HEK293 (cell line): ENCODE data around the gene UBTD1.

ENCODE experiments used
- CTCF ChIA-PET: fragments of 350-600 bp; formaldehyde crosslinking; extraction: SDS; loops from one replicate; lab custom pipeline; 2021; ENCODE audit warnings: antibody characterized with exemption; lab: Yijun Ruan, JAX
- POLR2A ChIA-PET: fragments of 300-600 bp; formaldehyde crosslinking; extraction: SDS; loops from one replicate; lab custom pipeline; 2020; ENCODE audit warnings: antibody characterized with exemption, inconsistent platforms; lab: Yijun Ruan, JAX
- H3K27ac ChIP-seq: fragments of 200-500 bp; sonication (Bioruptor generic); 2 replicates; pipeline ENCODE4 v1.5.1; 2014; ENCODE audit warnings: low read depth, low read length, control low read depth, inconsistent platforms; ENCODE audit errors: extremely low read depth
- H3K36me3 ChIP-seq, 2 experiments: fragments of 200-500 bp in 1 of 2; sonication (Bioruptor generic) in 1 of 2; 1 replicate in 1 of 2; 2 replicates in 1 of 2; pipeline ENCODE4 v1.5.1; 2014 to 2017; ENCODE audit warnings: inconsistent platforms in 2 of 2, low read length in 2 of 2; ENCODE audit not compliant: control insufficient read depth in 2 of 2, insufficient read depth in 1 of 2
- H3K4me1 ChIP-seq: fragments of 200-500 bp; sonication (Bioruptor generic); 2 replicates; pipeline ENCODE4 v1.5.1; 2014; ENCODE audit warnings: mild to moderate bottlenecking, low read length, inconsistent platforms; ENCODE audit not compliant: control insufficient read depth, insufficient read depth
- H3K4me3 ChIP-seq: 2 replicates; pipeline ENCODE4 v1.5.1; 2011; ENCODE audit warnings: low read depth, mild to moderate bottlenecking, control low read depth, low read length, moderate library complexity
- H3K9me3 ChIP-seq: fragments of 200-500 bp; sonication (Bioruptor generic); 2 replicates; pipeline ENCODE4 v1.5.1; 2014; ENCODE audit warnings: low read depth, low read length, inconsistent platforms; ENCODE audit not compliant: control insufficient read depth, insufficient read depth
- EGR2 ChIP-seq: fragments of 450-650 bp; formaldehyde crosslinking; IDR thresholded peaks from 2 replicates; pipeline ENCODE4 v1.5.1; 2016; ENCODE audit warnings: low read depth, missing biosample characterization, missing genetic modification characterization
- ZNF112 ChIP-seq: fragments of 450-650 bp; formaldehyde crosslinking; IDR thresholded peaks from 2 replicates; pipeline ENCODE4 v1.5.0; 2017; ENCODE audit warnings: missing biosample characterization, missing genetic modification characterization
- ZNF132 ChIP-seq: fragments of 450-650 bp; formaldehyde crosslinking; IDR thresholded peaks from 2 replicates; pipeline ENCODE4 v1.5.1; 2017; ENCODE audit warnings: missing biosample characterization, missing genetic modification characterization, borderline replicate concordance
- ZNF140 ChIP-seq: fragments of 450-650 bp; formaldehyde crosslinking; IDR thresholded peaks from 2 replicates; pipeline ENCODE4 v1.5.1; 2016; ENCODE audit warnings: missing biosample characterization, missing genetic modification characterization
- ZNF341 ChIP-seq: fragments of 450-650 bp; formaldehyde crosslinking; IDR thresholded peaks from 2 replicates; pipeline ENCODE4; 2016; ENCODE audit warnings: low read depth, missing biosample characterization, missing genetic modification characterization
- ZNF529 ChIP-seq: fragments of 450-650 bp; formaldehyde crosslinking; IDR thresholded peaks from 2 replicates; pipeline ENCODE4 v1.5.1; 2017; ENCODE audit warnings: missing genetic modification characterization, missing biosample characterization; ENCODE audit not compliant: insufficient replicate concordance
- TF ChIP-seq, protein P1 (sequence below): fragments of 450-650 bp; formaldehyde crosslinking; IDR thresholded peaks from 2 replicates; pipeline ENCODE4 v1.5.1; 2016; ENCODE audit warnings: missing biosample characterization, missing genetic modification characterization
- TF ChIP-seq, protein P2 (sequence below): sonication (generic); formaldehyde crosslinking; IDR thresholded peaks from 2 replicates; pipeline ENCODE4 v1.8.1; 2022; ENCODE audit warnings: mild to moderate bottlenecking, moderate library complexity, missing genetic modification reagents
- TF ChIP-seq, protein P3 (sequence below): fragments of 450-650 bp; formaldehyde crosslinking; IDR thresholded peaks from 2 replicates; pipeline ENCODE4 v1.5.1; 2016; ENCODE audit warnings: missing biosample characterization, missing genetic modification characterization, borderline replicate concordance

The UBTD1 gene

DNA sequence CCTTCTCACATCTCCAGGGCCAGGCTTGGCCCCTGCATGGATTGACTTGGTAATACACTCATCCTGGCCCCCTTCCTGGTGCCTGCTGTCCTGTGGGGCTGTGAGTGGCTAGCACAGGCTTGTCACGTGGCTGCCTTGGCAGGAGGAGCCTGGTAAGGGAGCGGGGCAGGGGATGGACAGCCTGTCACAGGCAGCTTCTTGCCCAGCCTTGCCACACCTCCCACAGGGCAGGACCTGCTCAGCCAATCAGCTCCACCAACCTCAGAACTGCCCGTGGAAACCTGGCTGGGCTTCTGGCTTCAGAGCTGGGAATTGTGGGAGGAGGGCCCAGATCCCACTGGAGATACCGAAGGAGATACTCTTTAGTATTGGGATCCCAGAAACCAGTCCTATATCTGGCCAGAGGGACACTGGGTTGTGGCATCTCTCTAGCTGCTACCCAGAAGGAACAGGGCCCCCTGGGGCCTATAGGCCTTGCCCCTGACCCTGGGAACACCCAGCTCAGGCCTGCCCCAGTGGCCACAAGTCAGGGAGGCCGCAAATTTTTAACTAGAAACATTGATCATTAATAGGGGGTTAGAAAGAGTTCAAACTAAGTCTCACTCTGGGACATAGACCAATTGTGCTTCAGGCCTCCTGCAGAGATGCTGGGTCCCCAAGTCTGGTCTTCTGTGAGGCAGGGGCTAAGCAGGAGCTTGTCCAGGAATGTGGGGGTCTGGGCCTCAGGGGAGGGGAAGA lies 85.5 kb downstream of the UBTD1 start, which contains the start of gene HOGA1 (continued):
- TF ChIP-seq, protein P1, sequence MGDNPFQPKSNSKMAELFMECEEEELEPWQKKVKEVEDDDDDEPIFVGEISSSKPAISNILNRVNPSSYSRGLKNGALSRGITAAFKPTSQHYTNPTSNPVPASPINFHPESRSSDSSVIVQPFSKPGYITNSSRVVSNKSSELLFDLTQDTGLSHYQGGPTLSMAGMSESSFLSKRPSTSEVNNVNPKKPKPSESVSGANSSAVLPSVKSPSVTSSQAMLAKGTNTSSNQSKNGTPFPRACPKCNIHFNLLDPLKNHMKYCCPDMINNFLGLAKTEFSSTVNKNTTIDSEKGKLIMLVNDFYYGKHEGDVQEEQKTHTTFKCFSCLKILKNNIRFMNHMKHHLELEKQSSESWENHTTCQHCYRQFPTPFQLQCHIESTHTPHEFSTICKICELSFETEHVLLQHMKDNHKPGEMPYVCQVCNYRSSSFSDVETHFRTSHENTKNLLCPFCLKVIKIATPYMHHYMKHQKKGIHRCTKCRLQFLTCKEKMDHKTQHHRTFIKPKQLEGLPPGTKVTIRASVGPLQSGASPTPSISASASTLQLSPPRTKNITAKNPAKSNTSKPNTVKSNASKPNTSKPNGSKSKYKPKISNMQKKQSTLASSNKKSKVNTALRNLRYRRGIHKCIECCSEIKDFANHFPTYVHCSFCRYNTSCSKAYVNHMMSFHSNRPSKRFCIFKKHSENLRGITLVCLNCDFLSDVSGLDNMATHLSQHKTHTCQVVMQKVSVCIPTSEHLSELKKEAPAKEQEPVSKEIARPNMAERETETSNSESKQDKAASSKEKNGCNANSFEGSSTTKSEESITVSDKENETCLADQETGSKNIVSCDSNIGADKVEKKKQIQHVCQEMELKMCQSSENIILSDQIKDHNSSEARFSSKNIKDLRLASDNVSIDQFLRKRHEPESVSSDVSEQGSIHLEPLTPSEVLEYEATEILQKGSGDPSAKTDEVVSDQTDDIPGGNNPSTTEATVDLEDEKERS (tag by site-specific recombination) = no peak
- TF ChIP-seq ZNF529 (tag by site-specific recombination) (no peak), ZNF140 (no peak)

DNA sequence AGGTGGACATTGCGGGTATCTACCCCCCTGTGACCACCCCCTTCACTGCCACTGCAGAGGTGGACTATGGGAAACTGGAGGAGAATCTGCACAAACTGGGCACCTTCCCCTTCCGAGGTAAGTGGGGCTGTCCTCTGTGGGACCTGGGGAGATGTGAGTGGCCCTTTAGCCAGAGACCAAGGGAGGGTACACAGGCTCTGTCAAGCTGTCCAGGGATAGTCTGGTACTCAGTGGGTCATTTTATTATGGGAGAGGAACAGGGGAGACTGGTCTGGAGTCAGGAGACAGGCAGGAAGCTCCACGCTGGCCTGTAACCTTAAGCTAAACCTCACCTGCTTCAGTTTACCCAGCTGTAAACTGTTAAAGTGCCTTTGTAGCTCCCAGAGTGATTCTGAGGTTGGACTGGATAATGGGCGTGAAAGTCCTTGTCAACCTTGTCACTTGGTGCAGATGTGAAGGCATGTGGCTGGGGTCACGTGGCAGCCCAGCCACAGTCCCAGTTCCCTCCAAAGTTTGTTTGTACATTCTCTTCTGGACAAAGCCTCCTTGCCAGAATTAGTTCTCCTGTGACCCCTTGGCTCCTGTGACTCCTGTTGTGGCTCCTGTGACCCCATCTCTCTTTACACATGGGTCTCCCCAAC lies 86.2 kb downstream of the UBTD1 start:
- no peak overlapping the region for H3K4me3 ChIP-seq
- no peaks in the 10 kb centered on the region for H3K9me3 ChIP-seq
- no peak overlapping the region for H3K27ac ChIP-seq
- H3K36me3 ChIP-seq = no peaks in the 10 kb centered on the region
- TF ChIP-seq ZNF112 (no peak), ZNF341 (no peak), ZNF132 (tag by site-specific recombination) (no peak), EGR2 (tag by site-specific recombination) (no peak)
- TF ChIP-seq, protein P2, sequence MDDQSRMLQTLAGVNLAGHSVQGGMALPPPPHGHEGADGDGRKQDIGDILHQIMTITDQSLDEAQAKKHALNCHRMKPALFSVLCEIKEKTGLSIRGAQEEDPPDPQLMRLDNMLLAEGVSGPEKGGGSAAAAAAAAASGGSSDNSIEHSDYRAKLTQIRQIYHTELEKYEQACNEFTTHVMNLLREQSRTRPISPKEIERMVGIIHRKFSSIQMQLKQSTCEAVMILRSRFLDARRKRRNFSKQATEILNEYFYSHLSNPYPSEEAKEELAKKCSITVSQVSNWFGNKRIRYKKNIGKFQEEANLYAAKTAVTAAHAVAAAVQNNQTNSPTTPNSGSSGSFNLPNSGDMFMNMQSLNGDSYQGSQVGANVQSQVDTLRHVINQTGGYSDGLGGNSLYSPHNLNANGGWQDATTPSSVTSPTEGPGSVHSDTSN (CRISPR knock-in tag) = no peak
- TF ChIP-seq, protein P1 (tag by site-specific recombination) = no peak
- TF ChIP-seq, protein P3, sequence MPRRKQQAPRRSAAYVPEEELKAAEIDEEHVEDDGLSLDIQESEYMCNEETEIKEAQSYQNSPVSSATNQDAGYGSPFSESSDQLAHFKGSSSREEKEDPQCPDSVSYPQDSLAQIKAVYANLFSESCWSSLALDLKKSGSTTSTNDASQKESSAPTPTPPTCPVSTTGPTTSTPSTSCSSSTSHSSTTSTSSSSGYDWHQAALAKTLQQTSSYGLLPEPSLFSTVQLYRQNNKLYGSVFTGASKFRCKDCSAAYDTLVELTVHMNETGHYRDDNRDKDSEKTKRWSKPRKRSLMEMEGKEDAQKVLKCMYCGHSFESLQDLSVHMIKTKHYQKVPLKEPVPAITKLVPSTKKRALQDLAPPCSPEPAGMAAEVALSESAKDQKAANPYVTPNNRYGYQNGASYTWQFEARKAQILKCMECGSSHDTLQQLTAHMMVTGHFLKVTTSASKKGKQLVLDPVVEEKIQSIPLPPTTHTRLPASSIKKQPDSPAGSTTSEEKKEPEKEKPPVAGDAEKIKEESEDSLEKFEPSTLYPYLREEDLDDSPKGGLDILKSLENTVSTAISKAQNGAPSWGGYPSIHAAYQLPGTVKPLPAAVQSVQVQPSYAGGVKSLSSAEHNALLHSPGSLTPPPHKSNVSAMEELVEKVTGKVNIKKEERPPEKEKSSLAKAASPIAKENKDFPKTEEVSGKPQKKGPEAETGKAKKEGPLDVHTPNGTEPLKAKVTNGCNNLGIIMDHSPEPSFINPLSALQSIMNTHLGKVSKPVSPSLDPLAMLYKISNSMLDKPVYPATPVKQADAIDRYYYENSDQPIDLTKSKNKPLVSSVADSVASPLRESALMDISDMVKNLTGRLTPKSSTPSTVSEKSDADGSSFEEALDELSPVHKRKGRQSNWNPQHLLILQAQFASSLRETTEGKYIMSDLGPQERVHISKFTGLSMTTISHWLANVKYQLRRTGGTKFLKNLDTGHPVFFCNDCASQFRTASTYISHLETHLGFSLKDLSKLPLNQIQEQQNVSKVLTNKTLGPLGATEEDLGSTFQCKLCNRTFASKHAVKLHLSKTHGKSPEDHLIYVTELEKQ (tag by site-specific recombination) = no peak
- H3K4me1 ChIP-seq = peaks cover 3% of the 10 kb centered on the region; the same call in 1 of the 2 replicates
- ChIA-PET POLR2A (interaction anchor here (0.8 to 1.9 kb wide), 4 partner anchors 10 to 36 kb away, joined by 3 to 5 read pairs (median 4); partner anchors contain the start of gene ANKRD2), CTCF (interaction anchor here (0.9 to 2.1 kb wide), 3 partner anchors 9 to 12 kb away, joined by 3 to 18 read pairs (median 3); partner anchors contain the start of gene ANKRD2)
